ENCODE measurements around the gene CDK5RAP1. TPM values are rescaled to one million over a fixed set of nuclear protein-coding genes. Genes with fewer than 3 reads are reported as not detected.

The CDK5RAP1 gene
- polyA plus RNA-seq, 2 of the 4 experiments (the other 2 are of a cell fraction), result 39.6 to 39.7 TPM

GRCh38 chr20:33411242-33411641 is 9.9 kb upstream of the CDK5RAP1 start:
- WGBS (ENCODE audit: missing lambda C conversion rate), result 84% methylated on average over 7 of the region's 7 CpGs
- Histone ChIP-seq H3K4me3 (no peak overlapping the region), H3K4me1 (no peaks in the 10 kb centered on the region), H3K4me2 (no peak overlapping the region), H3K27ac (no peak overlapping the region), H3K9me3 (no peaks in the 10 kb centered on the region)
- FAIRE-seq (no peak), ATAC-seq (no peak), DNase-seq (ENCODE audit: low read depth in 1 of 2, low spot score in 1 of 2) (no peak)
- ChIA-PET POLR2A (interaction anchor here (1.1 kb wide), 1 partner anchor 10 kb away, joined by 5 read pairs; the partner anchor contains the start of gene CDK5RAP1), CTCF (interaction anchor here (0.5 to 1.9 kb wide), 3 partner anchors 9 to 90 kb away, joined by 3 to 6 read pairs (median 3); partner anchors contain the start of gene CDK5RAP1)
- TF ChIP-seq JUNB (IDR thresholded peaks at IDR 0.05), result no peak
- TF ChIP-seq RFX5 (IDR thresholded peaks at IDR 0.05), result no peak
- TF ChIP-seq PHF8 (IDR thresholded peaks at IDR 0.05; ENCODE audit: borderline replicate concordance, low read depth), result no peak

GRCh38 chr20:33410081-33410742 is 8.9 kb upstream of the CDK5RAP1 start:
- DNase-seq (ENCODE audit: low read depth in 1 of 2, low spot score in 1 of 2), result no peak
- Histone ChIP-seq H3K4me3 (no peak overlapping the region), H3K27ac (no peak overlapping the region), H3K9me3 (no peaks in the 10 kb centered on the region), H3K4me1 (no peaks in the 10 kb centered on the region), H3K4me2 (no peak overlapping the region)
- TF ChIP-seq PBX3 (IDR thresholded peaks at IDR 0.05) (no peak), CHD4 (IDR thresholded peaks at IDR 0.05; ENCODE audit: borderline replicate concordance) (no peak), CHD2 (IDR thresholded peaks at IDR 0.05; ENCODE audit: low read length, partially characterized antibody) (no peak), ELK1 (IDR thresholded peaks at IDR 0.05; ENCODE audit: low read depth, low read length) (no peak), POLR2A (IDR thresholded peaks at IDR 0.05; ENCODE audit: low read length) (no peak), CEBPB (IDR thresholded peaks at IDR 0.05) (no peak), RNF2 (IDR thresholded peaks at IDR 0.05; ENCODE audit: borderline replicate concordance, low read depth) (no peak), USF2 (IDR thresholded peaks at IDR 0.05) (no peak), ESRRA (IDR thresholded peaks at IDR 0.05; ENCODE audit: borderline replicate concordance, low read length) (no peak), HEYL (CRISPR knock-in tag; IDR thresholded peaks at IDR 0.05) (no peak), PHF8 (IDR thresholded peaks at IDR 0.05; ENCODE audit: borderline replicate concordance, low read depth) (no peak), EHMT2 (IDR thresholded peaks at IDR 0.05; ENCODE audit: low read depth) (no peak), BHLHE40 (IDR thresholded peaks at IDR 0.05; ENCODE audit: low read depth, low read length) (no peak), POLR2AphosphoS2 (conservative IDR thresholded peaks at IDR 0.05; ENCODE audit: low read length) (no peak), FOXS1 (CRISPR knock-in tag; IDR thresholded peaks at IDR 0.05) (no peak), KDM5A (IDR thresholded peaks at IDR 0.05) (no peak), EP300 (IDR thresholded peaks at IDR 0.05) (no peak), ZNF302 (CRISPR knock-in tag; IDR thresholded peaks at IDR 0.05) (no peak)
- CTCF ChIA-PET, result no interaction called here
- ATAC-seq, result no peak
- no peak for FAIRE-seq
- 96% methylated on average over 14 of the region's 15 CpGs for WGBS (ENCODE audit: missing lambda C conversion rate)
- POLR2A ChIA-PET, result interaction anchor here (1.2 kb wide), 1 partner anchor 9 kb away, joined by 4 read pairs; the partner anchor contains the start of gene CDK5RAP1
